GM06990 (cell line): ENCODE data around the gene PLCB3.

Experiments used
- DNase-seq: peaks from one replicate; pipeline ENCODE4 v3.0.0-alpha.2; 2011; ENCODE audit not compliant: insufficient read length; ENCODE audit errors: extremely low read depth
- H3K27me3 ChIP-seq: replicated peaks from 2 replicates; pipeline ENCODE4 v1.6.0; 2011; ENCODE audit warnings: low read length; ENCODE audit not compliant: control insufficient read depth, insufficient read depth
- H3K36me3 ChIP-seq: 2 replicates; pipeline ENCODE4 v1.5.1; 2011; ENCODE audit warnings: low read length; ENCODE audit not compliant: control insufficient read depth, insufficient read depth
- H3K4me3 ChIP-seq: replicated peaks from 2 replicates; pipeline ENCODE4 v1.5.1; 2011; ENCODE audit warnings: low read depth, mild to moderate bottlenecking, control low read depth, low read length
- CTCF ChIP-seq: IDR thresholded peaks from 2 replicates; pipeline ENCODE4 v1.5.1; 2011; ENCODE audit warnings: low read length, control low read depth, mild to moderate bottlenecking, inconsistent platforms; ENCODE audit not compliant: insufficient read depth, poor library complexity, severe bottlenecking

The PLCB3 gene

GRCh38 chr11:64299847-64300648, 48.7 kb downstream of the PLCB3 start, which contains the start of gene CATSPERZ:
Gene CATSPERZ, plus strand, starts transcription at chr11:64300358. Its CDS starts 53 bp downstream, at chr11:64300411.
- peak; percentile 21 for TF ChIP-seq CTCF
- Histone ChIP-seq H3K36me3 (no peaks in the 10 kb centered on the region), H3K4me3 (peak within 1 kb of the TSS; percentile 25), H3K27me3 (peaks cover 3% of the 10 kb centered on the region)
- peak; percentile 9 for DNase-seq

GRCh38 chr11:64303109-64304031, 52.0 kb downstream of the PLCB3 start:
- peak overlapping the region; percentile 80 for H3K4me3 ChIP-seq

GRCh38 chr11:64304032-64304315, 52.6 kb downstream of the PLCB3 start:
- Histone ChIP-seq H3K36me3 (peaks cover 3% of the 10 kb centered on the region), H3K4me3 (peak overlapping the region; percentile 80), H3K27me3 (no peaks in the 10 kb centered on the region; the same call in 1 of the 2 replicates)
- no peak for TF ChIP-seq CTCF
- no peak for DNase-seq

More at GRCh38 chr11:64303109-64304031, 52.0 kb downstream of the PLCB3 start:
- Histone ChIP-seq H3K36me3 (peaks cover 3% of the 10 kb centered on the region), H3K27me3 (no peaks in the 10 kb centered on the region; the same call in none of the 2 replicates)
- DNase-seq = no peak
- no peak for TF ChIP-seq CTCF

- peak overlapping the region; percentile 80 for H3K4me3 ChIP-seq
Observed at GRCh38 chr11:64304316-64305072, 53.2 kb downstream of the PLCB3 start.

More at GRCh38 chr11:64304316-64305072, 53.2 kb downstream of the PLCB3 start:
- DNase-seq = peak; percentile 87
- Histone ChIP-seq H3K27me3 (no peaks in the 10 kb centered on the region; the same call in 1 of the 2 replicates), H3K36me3 (peaks cover 3% of the 10 kb centered on the region)
- peak; percentile 93 for TF ChIP-seq CTCF
